CD4-positive, alpha-beta memory T cell (primary cell): Measurements from ENCODE around the gene NOL4L. TPM values are rescaled to one million over a fixed set of nuclear protein-coding genes. Genes with fewer than 3 reads are reported as not detected.

ENCODE experiments used
- CTCF ChIA-PET: fragments of 350-600 bp; sonication (Branson Sonifier 250); formaldehyde crosslinking; loops from one replicate; lab custom pipeline; 2021; ENCODE audit warnings: inconsistent platforms; ENCODE audit not compliant: partially characterized antibody; lab: Charles Lee
- POLR2A ChIA-PET: fragments of 350-600 bp; sonication (Branson Sonifier 250); formaldehyde crosslinking; loops from one replicate; lab custom pipeline; 2021; ENCODE audit not compliant: partially characterized antibody; lab: Charles Lee
- DNase-seq, 5 donors: peaks; one replicate each; pipeline versions ENCODE4 v3.0.0 to v3.0.0-alpha.2; 2020 to 2022; ENCODE audit warnings: mixed read lengths in 1 of 5
- H3K27ac ChIP-seq: one replicate; pipeline ENCODE4 v1.7.0; 2013; ENCODE audit warnings: low read depth, low read length
- H3K27me3 ChIP-seq: 2 replicates; pipeline ENCODE4 v1.7.0; 2013; ENCODE audit warnings: mild to moderate bottlenecking, low read length, moderate library complexity; ENCODE audit not compliant: insufficient read depth
- H3K36me3 ChIP-seq: 2 replicates; pipeline ENCODE4 v1.7.0; 2013; ENCODE audit warnings: mild to moderate bottlenecking, low read length, moderate library complexity; ENCODE audit not compliant: insufficient read depth
- H3K4me1 ChIP-seq: 2 replicates; pipeline ENCODE4 v1.7.0; 2013; ENCODE audit warnings: mild to moderate bottlenecking, low read length, moderate library complexity; ENCODE audit not compliant: insufficient read depth
- H3K4me3 ChIP-seq, 2 donors: one replicate each; pipeline ENCODE4 v1.7.0; 2013; ENCODE audit warnings: low read length in 2 of 2, mild to moderate bottlenecking in 1 of 2
- H3K9me3 ChIP-seq, 2 donors: one replicate each; pipeline ENCODE4 v1.7.0; 2013; ENCODE audit warnings: low read length in 2 of 2, control low read depth in 1 of 2; ENCODE audit not compliant: control insufficient read depth in 1 of 2
- H3K27ac Mint-ChIP-seq, 7 donors: one replicate each; pipeline ENCODE4 v1.8.0; 2020 to 2021; ENCODE audit warnings: mixed read lengths in 7 of 7, mild to moderate bottlenecking in 6 of 7, inconsistent platforms in 3 of 7, moderate library complexity in 3 of 7
- H3K27me3 Mint-ChIP-seq, 2 donors: one replicate each; pipeline ENCODE4 v1.8.0; 2020 to 2021; ENCODE audit warnings: mixed read lengths in 2 of 2
- H3K36me3 Mint-ChIP-seq, 2 donors: one replicate each; pipeline ENCODE4 v1.8.0; 2020 to 2021; ENCODE audit warnings: mixed read lengths in 2 of 2, inconsistent platforms in 1 of 2, mild to moderate bottlenecking in 1 of 2
- H3K4me1 Mint-ChIP-seq, 4 donors: one replicate each; pipeline ENCODE4 v1.8.0; 2020 to 2021; ENCODE audit warnings: mixed read lengths in 4 of 4, mild to moderate bottlenecking in 1 of 4
- H3K4me3 Mint-ChIP-seq, 8 donors: one replicate each; pipeline ENCODE4 v1.8.0; 2020 to 2021; ENCODE audit warnings: mixed read lengths in 8 of 8, mild to moderate bottlenecking in 7 of 8, moderate library complexity in 6 of 8, inconsistent platforms in 3 of 8
- H3K9me3 Mint-ChIP-seq, 8 donors: one replicate each; pipeline ENCODE4 v1.8.0; 2020 to 2021; ENCODE audit warnings: mixed read lengths in 8 of 8, mild to moderate bottlenecking in 5 of 8, inconsistent platforms in 3 of 8, moderate library complexity in 1 of 8
- intact Hi-C: fragments of 100-400 bp; cut with micrococcal nuclease; formaldehyde crosslinking; loops from one replicate; pipeline ENCODE4 v1.15.1; 2023
- polyA plus RNA-seq, 2 donors: library from polyadenylated mRNA; unstranded; fragments of 300-500 nt; fragmentation: Illumina TruSeq; gene quantifications; one replicate each; pipeline ENCODE4 v1.2.3, GENCODE V29; 2021
- total RNA-seq, 2 experiments: library from RNA; stranded (reverse); gene quantifications; one replicate each; pipeline ENCODE4 v1.2.3, GENCODE V29; 2021

The NOL4L gene
- total RNA-seq (10 to 100 TPM; 71.0 to 74.2 TPM), polyA plus RNA-seq (10 to 100 TPM in 1 of 2 donors, 1 to 10 TPM in 1; 7.0 to 23.9 TPM)

DNA sequence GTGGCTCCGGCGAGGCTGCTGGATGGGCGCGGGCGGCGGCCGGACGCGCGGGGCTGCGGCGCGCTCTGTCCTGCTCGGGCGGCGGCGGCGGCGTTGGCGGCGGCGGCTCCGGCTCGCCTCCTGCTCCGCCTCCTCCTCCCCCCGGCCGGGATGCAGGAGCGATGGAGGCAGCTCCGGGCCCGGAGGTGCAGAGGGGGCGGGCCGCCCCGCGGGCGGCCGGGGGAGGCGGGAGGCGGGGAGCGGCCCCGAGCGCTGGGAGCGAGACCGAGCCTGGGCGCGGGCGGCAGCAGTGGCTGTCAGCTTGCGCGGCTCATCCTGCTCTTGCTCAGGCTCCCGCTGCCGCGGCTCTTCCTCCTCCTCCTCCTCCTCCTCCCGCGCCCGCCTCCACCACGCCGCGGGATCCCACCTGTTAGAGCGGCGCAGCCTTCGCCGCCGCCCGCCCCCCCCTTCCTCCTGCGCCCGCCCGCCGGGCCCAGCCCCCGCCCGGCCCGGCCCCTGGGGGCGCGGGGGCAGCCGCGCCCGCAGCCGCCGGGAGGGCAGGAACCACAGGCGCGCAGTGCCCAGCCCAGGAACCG is at the start of gene NOL4L:
Gene NOL4L (minus strand): TSS at position 323 of the 575 bp plus-strand sequence. CDS start 443 bp downstream, outside the sequence.
- Mint-ChIP-seq H3K9me3 (peaks cover 0 to 3% (median 0%) of the 10 kb centered on the region in 8 donors), H3K27ac (peak within 1 kb of the TSS; percentile 86 to 99 (median 92)), H3K36me3 (peaks cover 0 to 11% of the 10 kb centered on the region in 2 donors), H3K4me3 (peak within 1 kb of the TSS; percentile 88 to 97 (median 91)), H3K4me1 (peaks cover 14 to 25% (median 23%) of the 10 kb centered on the region in 4 donors), H3K27me3 (no peaks in the 10 kb centered on the region)
- H3K27ac ChIP-seq, result peak within 1 kb of the TSS; percentile 49
- peaks cover 44% of the 10 kb centered on the region for H3K4me1 ChIP-seq
- H3K27me3 ChIP-seq, result no peaks in the 10 kb centered on the region
- peak within 1 kb of the TSS; percentile 29 to 61 for H3K4me3 ChIP-seq
- CTCF ChIA-PET, result interaction anchor here (1.0 to 1.8 kb wide), 4 partner anchors 44 to 63 kb away, joined by 3 to 5 read pairs (median 4); no protein-coding TSS in a partner anchor
- intact Hi-C loops, result loop anchor here (2.0 kb wide), 3 partner anchors 50 to 68 kb away; no protein-coding TSS in a partner anchor
- H3K9me3 ChIP-seq, result no peaks in the 10 kb centered on the region
- H3K36me3 ChIP-seq, result no peaks in the 10 kb centered on the region
- POLR2A ChIA-PET, result interaction anchor here (0.7 to 13.4 kb wide), 11 partner anchors 11 to 376 kb away, joined by 3 to 283 read pairs (median 5); no protein-coding TSS in a partner anchor
- peak; percentile 27 to 57 (median 37) for DNase-seq

DNA sequence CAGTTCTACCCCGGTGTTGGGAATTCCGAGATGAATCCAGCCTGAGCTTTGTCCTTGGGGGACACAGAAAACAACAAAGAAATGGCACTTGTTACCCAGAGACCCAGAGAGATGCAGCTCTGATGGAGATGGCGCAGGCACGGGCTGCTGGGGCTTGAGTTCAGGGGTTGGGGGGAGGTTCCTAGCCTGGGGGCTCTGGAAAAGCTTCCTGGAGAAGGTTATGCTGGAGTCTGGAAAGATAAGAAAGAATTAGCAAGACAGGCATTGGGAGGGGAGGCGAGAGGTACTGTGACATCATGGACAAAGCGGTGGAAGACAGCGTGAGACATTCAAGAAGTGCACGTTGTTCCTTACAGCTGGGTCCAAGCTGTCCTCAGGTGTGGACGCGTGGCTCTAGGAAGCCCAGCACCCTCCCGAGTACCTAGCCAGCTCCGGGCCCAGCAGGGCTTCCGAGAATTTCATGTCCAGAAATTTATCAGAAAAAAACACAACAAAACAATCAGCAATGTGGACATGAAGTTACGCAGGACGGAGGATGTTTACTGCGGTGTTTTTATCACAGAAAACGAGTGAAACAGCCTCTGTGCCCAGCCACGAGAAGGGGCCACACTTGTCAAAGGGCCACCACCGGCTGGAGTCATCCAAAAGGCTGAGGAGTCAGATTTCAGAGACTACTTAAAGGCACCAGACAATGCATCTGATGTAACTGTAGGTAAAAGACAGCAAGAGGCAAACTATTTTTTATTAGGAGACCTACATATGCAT is 49.1 kb upstream of the NOL4L start:
- POLR2A ChIA-PET, result no interaction called here
- Mint-ChIP-seq H3K4me3 (no peak overlapping the region), H3K27me3 (no peaks in the 10 kb centered on the region), H3K27ac (no peak overlapping the region), H3K36me3 (no peaks in the 10 kb centered on the region), H3K4me1 (peaks cover 0 to 2% (median under 1%) of the 10 kb centered on the region in 4 donors), H3K9me3 (no peaks in the 10 kb centered on the region)
- CTCF ChIA-PET, result no interaction called here
- H3K27ac ChIP-seq, result no peak overlapping the region
- no peaks in the 10 kb centered on the region for H3K27me3 ChIP-seq
- H3K9me3 ChIP-seq, result no peaks in the 10 kb centered on the region
- no peaks in the 10 kb centered on the region for H3K36me3 ChIP-seq
- no peak overlapping the region for H3K4me3 ChIP-seq
- intact Hi-C loops, result no loop called here
- no peak for DNase-seq
- H3K4me1 ChIP-seq, result no peaks in the 10 kb centered on the region

DNA sequence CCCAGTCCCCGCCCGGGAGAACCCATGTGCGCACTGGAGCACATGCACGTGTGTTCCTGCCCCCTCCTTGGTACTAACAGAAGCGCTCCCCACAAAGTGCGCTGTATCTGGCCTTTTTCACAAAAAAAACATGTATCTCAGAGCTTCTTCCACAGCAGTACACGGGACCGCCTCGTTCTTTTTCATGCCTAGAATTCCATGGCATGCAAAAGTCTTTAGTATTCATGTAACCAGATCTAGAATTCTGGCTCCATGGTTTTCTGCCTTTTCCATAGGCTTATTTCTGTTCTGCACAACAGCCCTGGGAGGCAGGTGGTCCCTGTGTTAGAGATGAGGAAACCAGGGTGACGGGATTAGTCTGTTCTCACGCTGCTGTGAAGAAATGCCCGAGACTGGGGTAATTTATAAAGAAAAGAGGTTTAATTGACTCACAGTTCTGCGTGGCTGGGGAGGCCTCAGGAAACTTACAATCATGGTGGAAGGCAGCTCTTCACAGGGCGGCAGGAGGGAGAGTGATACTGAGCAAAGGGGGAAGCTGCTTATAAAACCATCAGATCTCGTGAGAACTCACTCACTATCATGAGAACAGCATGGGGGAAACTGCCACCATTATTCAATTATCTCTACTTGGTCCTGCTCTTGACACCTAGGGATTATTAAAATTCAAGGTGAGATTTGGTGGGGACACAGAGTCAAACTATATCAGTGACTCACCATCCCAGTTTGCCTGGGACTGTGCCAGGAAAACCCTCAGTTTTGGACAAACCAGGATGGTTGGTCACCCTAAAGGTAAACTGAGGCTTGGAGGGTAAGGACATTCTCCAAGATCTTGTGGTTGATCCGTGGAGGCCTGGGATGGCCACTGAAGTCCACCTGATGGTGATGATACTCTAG is 47.6 kb upstream of the NOL4L start:
- no peaks in the 10 kb centered on the region for H3K36me3 ChIP-seq
- H3K27ac Mint-ChIP-seq, result peak overlapping the region in 3 of 7 donors; percentile 4 to 80 (median 71)
- no peak overlapping the region for H3K27ac ChIP-seq
- no peaks in the 10 kb centered on the region for H3K36me3 Mint-ChIP-seq
- ChIA-PET CTCF (interaction anchor here (1.0 to 1.5 kb wide), 3 partner anchors 109 to 146 kb away, joined by 3 to 4 read pairs (median 3); no protein-coding TSS in a partner anchor), POLR2A (no interaction called here)
- no peaks in the 10 kb centered on the region for H3K9me3 ChIP-seq
- DNase-seq, result no peak
- no peaks in the 10 kb centered on the region for H3K27me3 Mint-ChIP-seq
- intact Hi-C loops, result no loop called here
- H3K27me3 ChIP-seq, result no peaks in the 10 kb centered on the region
- no peak overlapping the region for H3K4me3 Mint-ChIP-seq
- no peaks in the 10 kb centered on the region for H3K4me1 ChIP-seq
- H3K4me3 ChIP-seq, result no peak overlapping the region
- peaks cover 0 to 2% (median 0%) of the 10 kb centered on the region in 4 donors for H3K4me1 Mint-ChIP-seq
- H3K9me3 Mint-ChIP-seq, result no peaks in the 10 kb centered on the region

DNA sequence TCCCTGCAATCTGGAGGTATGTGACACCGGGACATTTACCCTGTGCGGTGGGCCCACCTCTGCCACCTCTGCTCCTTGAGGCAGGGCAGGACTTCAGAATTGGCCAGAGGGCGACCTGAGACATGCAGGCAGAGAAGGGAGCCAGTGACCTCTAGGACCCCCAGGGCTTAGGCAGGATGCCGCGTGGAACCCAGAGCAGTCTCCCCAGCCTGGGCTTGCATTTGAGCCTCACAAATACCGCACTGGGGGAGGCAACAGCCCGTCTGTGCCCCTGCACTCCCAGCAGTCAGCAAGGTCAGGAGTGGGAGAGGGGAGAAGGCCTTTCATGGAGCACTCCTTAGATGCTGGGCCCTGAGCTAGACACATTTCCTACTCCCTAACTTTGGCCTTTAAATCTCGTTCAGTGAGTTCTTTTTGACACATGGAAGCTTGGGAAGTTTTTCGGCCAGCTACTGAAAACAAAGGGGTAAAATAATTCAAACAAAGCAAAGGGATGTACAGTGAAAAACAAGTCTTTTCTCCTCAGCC is 46.9 kb upstream of the NOL4L start:
- no peak overlapping the region for H3K4me3 Mint-ChIP-seq
- peaks cover 0 to 2% (median 0%) of the 10 kb centered on the region in 4 donors for H3K4me1 Mint-ChIP-seq
- no peaks in the 10 kb centered on the region for H3K4me1 ChIP-seq
- H3K36me3 Mint-ChIP-seq, result no peaks in the 10 kb centered on the region
- ChIA-PET POLR2A (no interaction called here), CTCF (interaction anchor here (1.0 to 1.5 kb wide), 3 partner anchors 108 to 146 kb away, joined by 3 to 4 read pairs (median 3); no protein-coding TSS in a partner anchor)
- H3K9me3 ChIP-seq, result no peaks in the 10 kb centered on the region
- peak overlapping the region in 1 of 7 donors; percentile 38 for H3K27ac Mint-ChIP-seq
- H3K36me3 ChIP-seq, result no peaks in the 10 kb centered on the region
- intact Hi-C loops, result no loop called here
- no peak overlapping the region for H3K4me3 ChIP-seq
- no peaks in the 10 kb centered on the region for H3K9me3 Mint-ChIP-seq
- no peak overlapping the region for H3K27ac ChIP-seq
- no peaks in the 10 kb centered on the region for H3K27me3 ChIP-seq
- DNase-seq, result no peak
- H3K27me3 Mint-ChIP-seq, result no peaks in the 10 kb centered on the region

GRCh38 chr20:32629813-32630212 is 44.7 kb upstream of the NOL4L start:
- no peak overlapping the region for H3K4me3 ChIP-seq
- intact Hi-C loops, result no loop called here
- H3K27me3 ChIP-seq, result no peaks in the 10 kb centered on the region
- H3K4me1 Mint-ChIP-seq, result peaks cover 0 to 2% (median 0%) of the 10 kb centered on the region in 4 donors
- no peaks in the 10 kb centered on the region for H3K9me3 Mint-ChIP-seq
- H3K9me3 ChIP-seq, result no peaks in the 10 kb centered on the region
- POLR2A ChIA-PET, result no interaction called here
- H3K27ac Mint-ChIP-seq, result peak overlapping the region in 1 of 7 donors; percentile 44
- H3K27me3 Mint-ChIP-seq, result peaks cover 0 to 2% of the 10 kb centered on the region in 2 donors
- no peak overlapping the region for H3K27ac ChIP-seq
- H3K4me1 ChIP-seq, result no peaks in the 10 kb centered on the region
- H3K36me3 Mint-ChIP-seq, result no peaks in the 10 kb centered on the region
- no peak overlapping the region for H3K4me3 Mint-ChIP-seq
- no peak for DNase-seq
- H3K36me3 ChIP-seq, result no peaks in the 10 kb centered on the region
- CTCF ChIA-PET, result no interaction called here

- H3K27me3 Mint-ChIP-seq, result peaks cover 0 to 2% of the 10 kb centered on the region in 2 donors
- H3K4me1 Mint-ChIP-seq, result peaks cover 0 to 2% (median 0%) of the 10 kb centered on the region in 4 donors
- H3K4me3 ChIP-seq, result no peak overlapping the region
- no peaks in the 10 kb centered on the region for H3K36me3 ChIP-seq
- H3K27ac ChIP-seq, result no peak overlapping the region
- ChIA-PET CTCF (no interaction called here), POLR2A (no interaction called here)
- intact Hi-C loops, result no loop called here
- no peaks in the 10 kb centered on the region for H3K9me3 ChIP-seq
- no peaks in the 10 kb centered on the region for H3K4me1 ChIP-seq
- no peak for DNase-seq
- H3K27ac Mint-ChIP-seq, result no peak overlapping the region
- H3K9me3 Mint-ChIP-seq, result no peaks in the 10 kb centered on the region
- H3K36me3 Mint-ChIP-seq, result no peaks in the 10 kb centered on the region
- no peaks in the 10 kb centered on the region for H3K27me3 ChIP-seq
- H3K4me3 Mint-ChIP-seq, result no peak overlapping the region
Observed at GRCh38 chr20:32628960-32629530, 43.9 kb upstream of the NOL4L start.
